Endothelial cell of umbilical vein (primary cell): ENCODE data around the gene COMP. TPM values are rescaled to one million over a fixed set of nuclear protein-coding genes. Genes with fewer than 3 reads are reported as not detected.

Source experiments
- BruUV-seq: library from RNA; stranded (reverse); fragments of 400-500 nt; replicated peaks from 2 replicates; lab custom pipeline; 2021; lab: Mats Ljungman, UMichigan
- CTCF ChIA-PET: fragments of 300-600, 350-600 bp; sonication (Branson Sonifier 250); formaldehyde crosslinking; loops from one replicate; lab custom pipeline; 2021; ENCODE audit warnings: antibody characterized with exemption, inconsistent platforms; lab: Charles Lee
- POLR2A ChIA-PET: fragments of 300-600, 350-600 bp; sonication (Branson Sonifier 250); formaldehyde crosslinking; loops from one replicate; lab custom pipeline; 2021; ENCODE audit warnings: antibody characterized with exemption, inconsistent platforms; lab: Charles Lee
- DNase-seq: peaks from one replicate; pipeline ENCODE4 v3.0.0-alpha.2; 2011; ENCODE audit warnings: low read depth, low spot score
- FAIRE-seq: peaks from 2 replicates; lab custom pipeline; 2011; peaks lifted over from hg19 to GRCh38; lab: Jason Lieb, UNC
- H2AFZ ChIP-seq: 2 replicates; pipeline ENCODE4 v1.6.0; 2012; ENCODE audit warnings: low read depth, low read length, control low read depth, inconsistent platforms
- H3K27ac ChIP-seq: 2 replicates; pipeline ENCODE4 v1.5.1; 2011; ENCODE audit warnings: low read depth, mild to moderate bottlenecking, control low read depth, low read length, moderate library complexity; ENCODE audit not compliant: insufficient read depth
- H3K27me3 ChIP-seq, 2 experiments: 2 replicates each; pipeline versions ENCODE4 v1.6.0 to v1.6.1; 2011; ENCODE audit warnings: low read length in 2 of 2, mixed read lengths in 1 of 2; ENCODE audit not compliant: control insufficient read depth in 2 of 2, insufficient read depth in 2 of 2
- H3K36me3 ChIP-seq, 2 experiments: 2 replicates in 1 of 2; 3 replicates in 1 of 2; pipeline ENCODE4 v1.5.1; 2011; ENCODE audit warnings: low read length in 2 of 2, mild to moderate bottlenecking in 1 of 2, moderate library complexity in 1 of 2; ENCODE audit not compliant: control insufficient read depth in 2 of 2, insufficient read depth in 2 of 2; ENCODE audit errors: extremely low read depth in 1 of 2
- H3K4me1 ChIP-seq: 3 replicates; pipeline ENCODE4 v1.5.1; 2011; ENCODE audit warnings: mild to moderate bottlenecking, low read length; ENCODE audit not compliant: control insufficient read depth, insufficient read depth; ENCODE audit errors: extremely low read depth
- H3K4me2 ChIP-seq: 2 replicates; pipeline ENCODE4 v1.6.1; 2011; ENCODE audit warnings: low read length, control low read depth, mixed read lengths; ENCODE audit not compliant: insufficient read depth
- H3K4me3 ChIP-seq, 3 experiments: fragments of 200-600 bp in 1 of 3; sonication (generic), shearing (Covaris generic) in 1 of 3; replicated peaks in 1 of 3; 2 replicates each; pipeline ENCODE4 v1.5.1; 2011 to 2016; ENCODE audit warnings: control low read depth in 3 of 3, low read length in 3 of 3, mild to moderate bottlenecking in 2 of 3, inconsistent platforms in 1 of 3, low read depth in 1 of 3, moderate library complexity in 1 of 3; ENCODE audit not compliant: insufficient read depth in 1 of 3
- H3K79me2 ChIP-seq: 2 replicates; pipeline ENCODE4 v1.6.0; 2012; ENCODE audit warnings: low read length, inconsistent platforms; ENCODE audit not compliant: control insufficient read depth, insufficient read depth
- H3K9ac ChIP-seq: replicated peaks from 2 replicates; pipeline ENCODE3; 2011; ENCODE audit warnings: low read length, control low read depth; ENCODE audit not compliant: insufficient read depth; ENCODE audit errors: extremely low read depth
- H3K9me1 ChIP-seq: replicated peaks from 3 replicates; pipeline ENCODE4 v1.6.0; 2011; ENCODE audit warnings: mild to moderate bottlenecking, low read length; ENCODE audit not compliant: control insufficient read depth, insufficient read depth; ENCODE audit errors: extremely low read depth
- H3K9me3 ChIP-seq: replicated peaks from 2 replicates; pipeline ENCODE4 v1.5.1; 2012; ENCODE audit warnings: low read length, inconsistent platforms; ENCODE audit not compliant: control insufficient read depth, insufficient read depth
- H4K20me1 ChIP-seq: replicated peaks from 2 replicates; pipeline ENCODE3; 2011; ENCODE audit warnings: mild to moderate bottlenecking, low read length; ENCODE audit not compliant: control insufficient read depth, insufficient read depth; ENCODE audit errors: extremely low read depth
- FOS ChIP-seq: IDR thresholded peaks from 2 replicates; pipeline ENCODE4 v1.6.1; 2011; ENCODE audit warnings: mild to moderate bottlenecking, low read length, moderate library complexity, borderline replicate concordance; ENCODE audit not compliant: insufficient read depth
- GATA2 ChIP-seq: IDR thresholded peaks from 2 replicates; pipeline ENCODE4 v1.7.0; 2011; ENCODE audit warnings: low read depth, mild to moderate bottlenecking, moderate library complexity, mixed read lengths, low read length; ENCODE audit not compliant: insufficient read length, insufficient read depth
- JUN ChIP-seq: IDR thresholded peaks from 2 replicates; pipeline ENCODE4 v1.6.1; 2011; ENCODE audit warnings: borderline replicate concordance, low read depth; ENCODE audit not compliant: insufficient read length, insufficient read depth
- MAX ChIP-seq: IDR thresholded peaks from 2 replicates; pipeline ENCODE4 v1.6.1; 2011; ENCODE audit not compliant: insufficient read depth, insufficient read length
- MYC ChIP-seq: IDR thresholded peaks from one replicate; pipeline ENCODE4 v1.6.1; 2011; ENCODE audit warnings: mild to moderate bottlenecking, low read depth, low read length
- POLR2AphosphoS5 ChIP-seq: IDR thresholded peaks from 2 replicates; pipeline ENCODE4 v1.6.1; 2012; ENCODE audit warnings: low read depth, mild to moderate bottlenecking, control low read depth, low read length, moderate library complexity; ENCODE audit not compliant: insufficient read depth
- dilution Hi-C: fragments of 300-500 bp; cut with MboI; formaldehyde crosslinking; loops from one replicate; pipeline ENCODE4 v1.15.0; 2019; ENCODE audit warnings: low sequenced_read_pairs; ENCODE audit not compliant: extremely low pct_ligation_motif_present
- intact Hi-C: fragments of 100-400 bp; cut with micrococcal nuclease; formaldehyde crosslinking; loops from one replicate; pipeline ENCODE4 v1.10.0; 2022
- polyA plus RNA-seq, 4 experiments: library from polyadenylated mRNA; depleted of rRNA in 3 of 4; stranded (reverse) in 3 of 4; unstranded in 1 of 4; fragments of >200 nt; gene quantifications; 2 replicates each; pipeline versions ENCODE4 v1.2.1 to v1.2.3, GENCODE V29; 2011 to 2012; ENCODE audit warnings: missing spikeins in 1 of 4
- total RNA-seq: library from RNA; stranded (reverse); gene quantifications from 2 replicates; pipeline ENCODE4 v1.2.3, GENCODE V29; 2021
- TF ChIP-seq, protein P1 (sequence below), 2 donors: IDR thresholded peaks; 1 replicate in 1 of 2; 2 replicates in 1 of 2; pipeline ENCODE4 v1.5.1; 2011; ENCODE audit warnings: low read length in 2 of 2, mild to moderate bottlenecking in 2 of 2, moderate library complexity in 2 of 2, control low read depth in 1 of 2, inconsistent platforms in 1 of 2, low read depth in 1 of 2; ENCODE audit not compliant: insufficient read depth in 1 of 2; ENCODE audit errors: extremely low read depth in 1 of 2

COMP gene
- total and polyA plus RNA-seq, 2 donors (not counting 3 experiments of a cell fraction or from before 2014, with no cell fraction given) = not detected

GRCh38 chr19:18833141-18833476 lies 42.0 kb upstream of the COMP start:
- ChIA-PET CTCF (interaction anchor here (1.3 to 5.3 kb wide), 3 partner anchors 16 to 244 kb away, joined by 3 to 79 read pairs (median 5); no protein-coding TSS in a partner anchor), POLR2A (no interaction called here)
- peak overlapping the region; percentile 96 for H3K4me2 ChIP-seq
- H3K9ac ChIP-seq = peak overlapping the region; percentile 92
- TF ChIP-seq JUN (no peak), GATA2 (no peak), POLR2AphosphoS5 (no peak), FOS (no peak), MAX (no peak)
- DNase-seq (no peak), FAIRE-seq (no peak)
- H3K79me2 ChIP-seq = peaks cover 63% of the 10 kb centered on the region
- no peaks in the 10 kb centered on the region for H3K27me3 ChIP-seq
- intact Hi-C loops = no loop called here
- peaks cover 9% of the 10 kb centered on the region for H4K20me1 ChIP-seq
- no peak overlapping the region for H2AFZ ChIP-seq
- peak overlapping the region; percentile 60 to 92 (median 86) for H3K4me3 ChIP-seq
- dilution Hi-C loops = no loop called here
- H3K36me3 ChIP-seq = peaks cover 0 to 4% of the 10 kb centered on the region in 2 experiments
- no peak overlapping the region for H3K27ac ChIP-seq
- no TSS peak for BruUV-seq
- H3K9me3 ChIP-seq = no peaks in the 10 kb centered on the region
- H3K4me1 ChIP-seq = peaks cover 19% of the 10 kb centered on the region
- H3K9me1 ChIP-seq = no peaks in the 10 kb centered on the region

DNA sequence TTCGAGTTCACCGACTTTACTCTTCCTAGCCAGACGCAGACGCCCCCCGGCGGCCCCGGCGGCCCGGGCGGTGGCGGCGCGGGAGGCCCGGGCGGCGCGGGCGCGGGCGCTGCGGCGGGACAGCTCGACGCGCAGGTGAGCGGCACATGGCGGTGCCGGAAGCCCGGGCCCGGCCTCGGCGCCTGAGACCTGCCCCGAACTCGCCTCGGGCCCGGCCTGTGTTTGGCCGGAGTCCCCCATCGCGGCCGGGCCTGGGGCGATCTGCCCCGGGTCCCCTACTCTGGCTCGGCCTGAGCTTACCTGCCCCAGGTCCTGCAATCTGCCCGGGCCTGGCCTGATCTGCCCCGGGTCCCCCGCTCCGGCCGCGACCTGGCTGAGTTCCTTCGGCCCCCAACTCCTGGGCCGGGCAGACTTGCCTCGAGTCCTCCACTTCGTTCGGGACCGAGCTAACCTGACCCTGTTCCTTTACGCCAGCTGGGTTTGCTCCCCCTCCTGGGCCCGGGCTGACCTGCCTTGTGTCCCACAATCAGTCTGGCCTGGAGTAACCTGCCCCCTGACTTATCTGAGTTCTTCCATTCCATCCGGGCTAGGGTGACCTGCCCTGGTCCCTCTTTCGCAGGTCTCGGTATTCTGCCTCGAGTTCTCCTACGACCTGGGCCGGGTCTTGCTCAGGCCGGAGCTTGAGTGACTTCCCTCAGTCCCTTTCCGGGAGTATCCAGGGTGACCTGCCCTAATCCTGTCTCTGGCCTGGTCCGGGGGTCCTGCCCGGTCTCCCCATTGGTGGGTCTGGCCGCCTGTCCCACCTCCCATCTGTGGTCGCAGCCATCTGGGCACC lies 41.4 kb upstream of the COMP start:
- Histone ChIP-seq H3K9me3 (no peaks in the 10 kb centered on the region), H3K27ac (peak overlapping the region; percentile 81), H3K4me3 (peak overlapping the region; percentile 63 to 92 (median 86)), H3K27me3 (peaks cover 0 to 2% of the 10 kb centered on the region in 2 experiments), H3K4me2 (peak overlapping the region; percentile 96), H3K36me3 (peaks cover 0 to 4% of the 10 kb centered on the region in 2 experiments), H3K9me1 (no peaks in the 10 kb centered on the region), H2AFZ (no peak overlapping the region), H3K4me1 (peaks cover 17% of the 10 kb centered on the region), H3K9ac (peak overlapping the region; percentile 92), H3K79me2 (peaks cover 57% of the 10 kb centered on the region), H4K20me1 (peaks cover 3% of the 10 kb centered on the region)
- CTCF ChIA-PET = interaction anchor here (1.2 to 5.3 kb wide), 7 partner anchors 12 to 313 kb away, joined by 3 to 79 read pairs (median 4); no protein-coding TSS in a partner anchor
- intact Hi-C loops = no loop called here
- no peak for TF ChIP-seq MYC
- TF ChIP-seq, protein P1, sequence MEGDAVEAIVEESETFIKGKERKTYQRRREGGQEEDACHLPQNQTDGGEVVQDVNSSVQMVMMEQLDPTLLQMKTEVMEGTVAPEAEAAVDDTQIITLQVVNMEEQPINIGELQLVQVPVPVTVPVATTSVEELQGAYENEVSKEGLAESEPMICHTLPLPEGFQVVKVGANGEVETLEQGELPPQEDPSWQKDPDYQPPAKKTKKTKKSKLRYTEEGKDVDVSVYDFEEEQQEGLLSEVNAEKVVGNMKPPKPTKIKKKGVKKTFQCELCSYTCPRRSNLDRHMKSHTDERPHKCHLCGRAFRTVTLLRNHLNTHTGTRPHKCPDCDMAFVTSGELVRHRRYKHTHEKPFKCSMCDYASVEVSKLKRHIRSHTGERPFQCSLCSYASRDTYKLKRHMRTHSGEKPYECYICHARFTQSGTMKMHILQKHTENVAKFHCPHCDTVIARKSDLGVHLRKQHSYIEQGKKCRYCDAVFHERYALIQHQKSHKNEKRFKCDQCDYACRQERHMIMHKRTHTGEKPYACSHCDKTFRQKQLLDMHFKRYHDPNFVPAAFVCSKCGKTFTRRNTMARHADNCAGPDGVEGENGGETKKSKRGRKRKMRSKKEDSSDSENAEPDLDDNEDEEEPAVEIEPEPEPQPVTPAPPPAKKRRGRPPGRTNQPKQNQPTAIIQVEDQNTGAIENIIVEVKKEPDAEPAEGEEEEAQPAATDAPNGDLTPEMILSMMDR (IDR thresholded peaks at IDR 0.05; ENCODE audit: extremely low read depth in 1 of 2, insufficient read depth in 1 of 2, low read depth in 1 of 2, low read length in 2 of 2) = peak in 1 of 2 donors; percentile 43
- FAIRE-seq = no peak
- DNase-seq = peak; percentile 40
- dilution Hi-C loops = no loop called here
- BruUV-seq = TSS peak; percentile 33
- POLR2A ChIA-PET = no interaction called here
